CD14-positive monocyte (primary cell): ENCODE results near the gene KCTD20. TPM values are rescaled to one million over a fixed set of nuclear protein-coding genes. Genes with fewer than 3 reads are reported as not detected.

Experiments used
- DNase-seq, 3 donors: peaks; one replicate each; pipeline ENCODE4 v3.0.0-alpha.2; 2011 to 2022
- H2AFZ ChIP-seq: 2 replicates; pipeline ENCODE4 v1.6.0; 2012; ENCODE audit warnings: mild to moderate bottlenecking, low read depth, low read length, inconsistent platforms; ENCODE audit not compliant: insufficient read depth, poor library complexity, severe bottlenecking
- H3K27ac ChIP-seq, 2 donors: 1 replicate in 1 of 2; 2 replicates in 1 of 2; pipeline ENCODE4 v1.5.1; 2012 to 2013; ENCODE audit warnings: low read length in 2 of 2, control low read depth in 1 of 2, inconsistent platforms in 1 of 2, low read depth in 1 of 2, mild to moderate bottlenecking in 1 of 2
- H3K27me3 ChIP-seq, 2 donors: one replicate each; pipeline versions ENCODE4 v1.6.0 to v1.6.1; 2011 to 2013; ENCODE audit warnings: low read length in 2 of 2; ENCODE audit not compliant: control insufficient read depth in 2 of 2, insufficient read depth in 2 of 2
- H3K36me3 ChIP-seq, 2 donors: replicated peaks in 1 of 2; 1 replicate in 1 of 2; 2 replicates in 1 of 2; pipeline versions ENCODE4 v1.5.1 to v1.6.1; 2012 to 2013; ENCODE audit warnings: low read length in 2 of 2, control low read depth in 1 of 2, inconsistent platforms in 1 of 2, mild to moderate bottlenecking in 1 of 2; ENCODE audit not compliant: insufficient read depth in 2 of 2, control insufficient read depth in 1 of 2
- H3K4me1 ChIP-seq, 2 donors: 1 replicate in 1 of 2; 2 replicates in 1 of 2; pipeline versions ENCODE4 v1.5.1 to v1.6.1; 2012 to 2013; ENCODE audit warnings: low read length in 2 of 2, control low read depth in 1 of 2, inconsistent platforms in 1 of 2, mild to moderate bottlenecking in 1 of 2, moderate library complexity in 1 of 2; ENCODE audit not compliant: insufficient read depth in 2 of 2, control insufficient read depth in 1 of 2
- H3K4me2 ChIP-seq: replicated peaks from 2 replicates; pipeline ENCODE3; 2012; ENCODE audit warnings: low read length, moderate library complexity, mild to moderate bottlenecking; ENCODE audit not compliant: poor library complexity, severe bottlenecking; ENCODE audit errors: extremely low read depth
- H3K4me3 ChIP-seq, 3 experiments: fragments of 200-600 bp in 1 of 3; sonication (generic) in 1 of 3; replicated peaks in 1 of 3; 1 replicate in 2 of 3; 2 replicates in 1 of 3; pipeline ENCODE4 v1.5.1; 2011 to 2013; ENCODE audit warnings: low read length in 3 of 3, mild to moderate bottlenecking in 3 of 3, control low read depth in 2 of 3, low read depth in 2 of 3, inconsistent platforms in 1 of 3, moderate library complexity in 1 of 3
- H3K79me2 ChIP-seq: 2 replicates; pipeline ENCODE4 v1.6.0; 2012; ENCODE audit warnings: mild to moderate bottlenecking, control low read depth, inconsistent platforms, low read length, moderate library complexity; ENCODE audit not compliant: insufficient read depth
- H3K9ac ChIP-seq: 2 replicates; pipeline ENCODE4 v1.6.0; 2017; ENCODE audit warnings: low read length, mild to moderate bottlenecking; ENCODE audit not compliant: insufficient read depth, poor library complexity, severe bottlenecking
- H3K9me3 ChIP-seq, 2 donors: replicated peaks in 1 of 2; 1 replicate in 1 of 2; 2 replicates in 1 of 2; pipeline versions ENCODE4 v1.5.1 to v1.6.1; 2012 to 2013; ENCODE audit warnings: low read length in 2 of 2, control low read depth in 1 of 2; ENCODE audit not compliant: control insufficient read depth in 1 of 2, insufficient read depth in 1 of 2
- H4K20me1 ChIP-seq: 2 replicates; pipeline ENCODE4 v1.6.0; 2012; ENCODE audit warnings: mild to moderate bottlenecking, low read length, control low read depth, moderate library complexity; ENCODE audit not compliant: insufficient read depth
- H3K27ac Mint-ChIP-seq, 7 donors: one replicate each; pipeline ENCODE4 v1.8.0; 2020; ENCODE audit warnings: mild to moderate bottlenecking in 7 of 7, mixed read lengths in 7 of 7, moderate library complexity in 6 of 7, inconsistent platforms in 2 of 7
- H3K27me3 Mint-ChIP-seq, 3 donors: one replicate each; pipeline ENCODE4 v1.8.0; 2021 to 2022; ENCODE audit warnings: low read depth in 3 of 3, mild to moderate bottlenecking in 3 of 3, mixed read lengths in 3 of 3, moderate library complexity in 3 of 3, inconsistent platforms in 1 of 3
- H3K36me3 Mint-ChIP-seq, 2 donors: one replicate each; pipeline ENCODE4 v1.8.0; 2020; ENCODE audit warnings: mixed read lengths in 2 of 2, inconsistent platforms in 1 of 2, mild to moderate bottlenecking in 1 of 2
- H3K4me1 Mint-ChIP-seq: one replicate; pipeline ENCODE4 v1.8.0; 2020; ENCODE audit warnings: mild to moderate bottlenecking, mixed read lengths
- H3K4me3 Mint-ChIP-seq, 2 donors: one replicate each; pipeline ENCODE4 v1.8.0; 2020; ENCODE audit warnings: mild to moderate bottlenecking in 2 of 2, mixed read lengths in 2 of 2, moderate library complexity in 1 of 2
- H3K9me3 Mint-ChIP-seq, 7 donors: one replicate each; pipeline ENCODE4 v1.8.0; 2020 to 2022; ENCODE audit warnings: mixed read lengths in 7 of 7, mild to moderate bottlenecking in 6 of 7, moderate library complexity in 6 of 7, inconsistent platforms in 2 of 7
- CTCF ChIP-seq: fragments of 200-600 bp; IDR thresholded peaks from one replicate; pipeline ENCODE4 v1.8.0; 2022; ENCODE audit warnings: antibody characterized with exemption, mild to moderate bottlenecking
- WGBS: methylation state at CpG from one replicate; pipeline ENCODE4 v1.1.5; 2013; ENCODE audit warnings: missing lambda C conversion rate; ENCODE audit not compliant: insufficient coverage; 5-methylcytosine and 5-hydroxymethylcytosine counted together
- intact Hi-C, 2 donors: fragments of 100-400 bp; cut with micrococcal nuclease; formaldehyde crosslinking; loops; one replicate each; pipeline versions ENCODE4 v1.15.0 to v1.15.1; 2023
- polyA plus RNA-seq, 3 donors: library from polyadenylated mRNA; depleted of rRNA in 1 of 3; unstranded in 2 of 3; stranded (reverse) in 1 of 3; fragments of 300-500 nt in 2 of 3; fragments of >200 nt in 1 of 3; fragmentation: Illumina TruSeq in 2 of 3; gene quantifications; 1 replicate in 2 of 3; 2 replicates in 1 of 3; pipeline ENCODE4 v1.2.3, GENCODE V29; 2012 to 2021

KCTD20 gene
- polyA plus RNA-seq, 3 donors = 23.7 to 79.7 (median 73.9) TPM

GRCh38 chr6:36524871-36525270, 82.1 kb downstream of the KCTD20 start:
- Histone ChIP-seq H3K79me2 (peaks cover 76% of the 10 kb centered on the region), H3K4me2 (no peak overlapping the region), H3K27ac (peak overlapping the region in 1 of 2 donors; percentile 51), H3K36me3 (peaks cover 76 to 87% of the 10 kb centered on the region in 2 donors), H3K4me1 (peaks cover 13 to 14% of the 10 kb centered on the region in 2 donors), H3K9me3 (no peaks in the 10 kb centered on the region), H3K27me3 (no peaks in the 10 kb centered on the region), H4K20me1 (peaks cover 97% of the 10 kb centered on the region), H2AFZ (no peak overlapping the region), H3K9ac (no peak overlapping the region), H3K4me3 (no peak overlapping the region)
- peaks cover 24% of the 10 kb centered on the region for H3K4me1 Mint-ChIP-seq
- intact Hi-C loops = no loop called here
- H3K27ac Mint-ChIP-seq = peak overlapping the region in 1 of 7 donors; percentile 41
- no peak overlapping the region for H3K4me3 Mint-ChIP-seq
- H3K27me3 Mint-ChIP-seq = no peaks in the 10 kb centered on the region
- no peak for TF ChIP-seq CTCF
- peaks cover 74 to 83% of the 10 kb centered on the region in 2 donors for H3K36me3 Mint-ChIP-seq
- WGBS = no CpG with 5 or more reads among the region's 5 CpGs
- no peaks in the 10 kb centered on the region for H3K9me3 Mint-ChIP-seq
- DNase-seq = no peak

GRCh38 chr6:36525346-36525745, 82.5 kb downstream of the KCTD20 start:
- intact Hi-C loops = no loop called here

More at GRCh38 chr6:36525346-36525745, 82.5 kb downstream of the KCTD20 start:
- H3K9me3 Mint-ChIP-seq = no peaks in the 10 kb centered on the region
- TF ChIP-seq CTCF = no peak
- no peak for DNase-seq
- Histone ChIP-seq H3K9me3 (no peaks in the 10 kb centered on the region), H3K4me1 (peaks cover 13 to 14% of the 10 kb centered on the region in 2 donors), H3K4me3 (no peak overlapping the region), H3K4me2 (no peak overlapping the region), H4K20me1 (peaks cover 97% of the 10 kb centered on the region), H2AFZ (no peak overlapping the region), H3K27ac (peak overlapping the region in 1 of 2 donors; percentile 62), H3K27me3 (no peaks in the 10 kb centered on the region), H3K36me3 (peaks cover 71 to 87% of the 10 kb centered on the region in 2 donors), H3K9ac (no peak overlapping the region), H3K79me2 (peaks cover 78% of the 10 kb centered on the region)
- H3K36me3 Mint-ChIP-seq = peaks cover 69 to 83% of the 10 kb centered on the region in 2 donors
- peaks cover 24% of the 10 kb centered on the region for H3K4me1 Mint-ChIP-seq
- H3K27me3 Mint-ChIP-seq = no peaks in the 10 kb centered on the region
- H3K4me3 Mint-ChIP-seq = no peak overlapping the region
- WGBS = 85% methylated on average over 2 of the region's 2 CpGs
- peak overlapping the region in 4 of 7 donors; percentile 15 to 76 (median 74) for H3K27ac Mint-ChIP-seq
